22Rv1 (cell line): ENCODE measurements around the gene PFDN2.

Experiments used
- CTCF ChIP-seq: fragments of 450-650 bp; IDR thresholded peaks from 2 replicates; pipeline ENCODE4 v1.5.1; 2017; ENCODE audit warnings: mild to moderate bottlenecking
- ZFX ChIP-seq: fragments of 450-650 bp; IDR thresholded peaks from 2 replicates; pipeline ENCODE4 v1.6.1; 2017; ENCODE audit warnings: antibody characterized with exemption, borderline replicate concordance

GRCh38 chr1:161098210-161099068 lies 19.4 kb downstream of the PFDN2 start, which contains the start of gene KLHDC9:
- TF ChIP-seq CTCF (no peak), ZFX (0 out of 2 replicates have a peak, but pooled peaks have one; percentile 39)
